GM21619 (cell line): Measurements from ENCODE around the gene PROM2.

Source experiments
- ATAC-seq: cut with Tn5 transposase; IDR thresholded peaks from one replicate; pipeline ENCODE4 v1.9.1; 2021; ENCODE audit not compliant: unreplicated experiment

Gene PROM2

GRCh38 chr2:95285542-95285932, 11.3 kb downstream of the PROM2 start:
- no peak for ATAC-seq

- no peak for ATAC-seq
Observed at GRCh38 chr2:95287336-95287735, 13.1 kb downstream of the PROM2 start.

DNA sequence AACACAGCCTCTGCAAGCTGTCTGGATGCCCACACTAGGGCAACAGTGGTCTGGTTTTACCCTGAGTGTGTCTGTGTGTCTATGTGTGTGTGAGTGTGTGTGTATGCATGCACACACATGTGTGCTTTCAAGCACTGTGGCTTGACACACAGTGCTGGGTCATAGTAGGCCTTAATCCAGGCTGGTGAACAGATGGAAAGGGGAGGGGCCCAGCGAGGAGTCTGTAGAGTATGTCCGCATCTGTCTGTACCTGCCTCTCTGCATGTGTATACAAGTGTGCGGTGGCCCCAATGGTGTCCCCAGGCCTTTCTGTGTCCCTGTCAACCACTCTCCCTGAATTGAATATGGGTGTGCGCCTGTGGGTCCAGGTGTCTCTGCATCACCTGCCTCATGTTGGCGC, 13.6 kb downstream of the PROM2 start:
- no peak for ATAC-seq

DNA sequence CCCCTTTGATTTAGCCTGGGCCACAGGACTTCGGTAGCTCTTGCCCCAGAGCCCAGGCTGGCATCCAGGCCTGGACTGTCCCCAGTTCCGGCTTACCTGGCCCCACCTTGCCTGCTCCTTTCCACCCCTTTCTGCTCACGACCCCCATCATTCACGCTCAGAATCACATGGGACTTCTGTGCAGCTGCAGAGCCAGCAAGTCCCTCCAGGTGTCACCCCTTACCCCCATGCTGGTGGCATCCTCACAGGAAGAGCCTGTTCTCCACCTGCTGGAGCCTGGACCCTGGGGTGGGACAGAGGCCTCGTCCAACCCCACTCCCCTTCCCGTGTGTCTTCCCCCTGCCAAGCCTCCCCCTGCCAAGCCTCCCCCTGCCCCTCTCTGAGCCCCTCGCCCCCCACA, 15.0 kb downstream of the PROM2 start:
- ATAC-seq = no peak

DNA sequence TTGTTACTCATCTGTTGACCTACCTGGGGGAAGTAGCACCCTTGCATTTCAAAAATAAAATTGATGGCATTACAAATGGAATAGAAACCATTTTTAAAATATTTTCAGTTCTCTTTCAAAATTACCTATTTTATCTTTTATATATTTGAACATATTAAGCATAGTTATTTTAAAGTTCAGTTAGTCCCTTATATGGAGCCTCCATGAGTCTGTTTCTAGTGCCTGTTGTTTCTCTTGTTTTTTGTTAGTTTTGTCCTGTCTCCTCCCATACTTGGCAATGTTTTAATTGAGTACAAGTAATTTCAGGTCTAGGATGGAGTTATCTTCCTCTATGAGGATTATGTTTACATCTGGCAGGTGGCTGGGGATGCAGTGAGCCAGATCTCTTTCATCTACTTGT, 17.0 kb downstream of the PROM2 start:
- no peak for ATAC-seq

- no peak for ATAC-seq
Observed at GRCh38 chr2:95292623-95293260, 18.5 kb downstream of the PROM2 start.

DNA sequence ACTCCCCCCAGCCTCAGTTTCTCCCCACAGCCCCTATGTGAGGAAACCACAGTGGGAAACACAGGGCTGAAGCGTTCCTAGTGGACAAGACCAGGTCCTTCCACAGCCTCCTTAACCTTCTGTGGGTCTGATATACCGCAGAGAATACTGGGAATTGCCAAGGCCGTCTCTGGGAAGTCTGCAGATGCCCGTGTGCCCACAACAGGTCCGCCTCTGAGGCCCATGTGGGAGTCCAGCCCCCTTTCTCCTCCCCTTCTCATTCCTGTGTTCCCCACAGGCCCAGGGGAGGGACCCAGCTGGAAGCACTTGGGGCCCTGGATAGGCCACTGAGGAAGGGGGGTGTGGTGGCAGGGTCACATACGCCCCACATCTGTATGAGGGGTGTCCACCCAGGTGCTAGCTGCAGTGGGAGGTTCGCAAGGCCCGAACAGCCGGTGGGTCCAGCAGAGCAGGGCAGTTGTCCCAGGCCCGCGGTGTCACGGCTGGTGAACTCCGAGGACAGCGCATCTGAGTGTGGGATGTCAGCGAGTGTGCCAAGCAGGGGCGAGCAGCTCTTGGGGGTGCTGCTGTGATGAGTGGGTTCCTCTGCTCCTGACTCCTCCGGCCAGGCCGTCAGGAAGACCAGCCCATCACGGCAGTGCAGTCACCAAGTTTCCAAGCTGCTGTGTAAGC, 20.5 kb downstream of the PROM2 start:
- no peak for ATAC-seq

GRCh38 chr2:95295376-95295775, 21.1 kb downstream of the PROM2 start:
- no peak for ATAC-seq

DNA sequence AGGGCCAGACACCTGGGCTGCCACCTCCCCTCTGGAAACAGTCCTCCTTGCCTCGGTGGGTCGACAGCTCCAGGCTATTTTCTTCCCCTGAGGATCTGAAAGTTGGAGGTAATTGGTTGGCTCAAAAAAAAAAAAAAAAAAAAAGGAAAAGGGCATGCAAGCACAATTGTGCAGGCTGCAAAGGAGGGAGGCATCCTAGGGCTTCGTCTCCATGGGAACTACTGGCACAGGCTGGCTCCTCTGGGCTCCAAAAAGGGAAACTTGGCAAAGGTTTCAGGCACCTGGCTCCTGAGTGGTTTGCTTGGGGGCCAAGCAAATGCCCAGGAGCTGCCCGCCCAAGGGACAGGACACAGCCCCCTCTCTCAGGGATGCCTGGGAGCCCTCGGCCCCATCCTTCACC, 21.8 kb downstream of the PROM2 start:
- no peak for ATAC-seq

DNA sequence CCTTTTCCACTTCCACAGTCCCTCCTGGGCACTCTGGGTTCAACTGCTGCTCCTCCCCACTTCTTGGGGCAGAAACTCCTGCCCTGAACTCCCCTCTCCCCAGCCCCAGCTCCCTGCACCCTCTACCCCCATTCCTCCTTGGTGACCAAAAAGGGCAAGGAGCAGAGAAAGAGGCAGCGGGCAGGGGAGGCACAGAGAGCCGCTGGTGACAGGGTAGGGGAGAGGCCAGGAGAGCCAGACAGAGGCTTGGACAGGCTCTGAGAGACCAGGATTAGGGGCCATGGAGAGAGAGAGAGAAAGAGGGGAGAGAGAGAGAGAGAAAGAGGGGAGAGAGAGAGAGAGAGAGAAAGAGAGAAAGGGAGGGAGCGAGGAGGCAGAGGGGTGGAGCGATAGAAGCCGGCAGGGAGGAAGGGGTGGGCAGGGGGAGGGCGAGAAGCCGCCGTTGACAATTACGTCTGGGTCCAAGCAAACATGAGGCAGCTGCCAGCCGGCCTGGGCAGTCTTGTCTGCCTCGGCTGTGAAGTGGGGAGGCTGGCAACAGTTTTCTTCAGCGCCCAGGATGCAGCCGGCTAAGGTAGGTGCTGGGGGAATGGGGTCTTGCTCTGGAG, 22.7 kb downstream of the PROM2 start, which contains the start of gene KCNIP3:
Gene KCNIP3 (plus strand): TSS at position 468 of the 608 bp plus-strand sequence. CDS start 92 bp downstream, at position 560.
- no peak for ATAC-seq

DNA sequence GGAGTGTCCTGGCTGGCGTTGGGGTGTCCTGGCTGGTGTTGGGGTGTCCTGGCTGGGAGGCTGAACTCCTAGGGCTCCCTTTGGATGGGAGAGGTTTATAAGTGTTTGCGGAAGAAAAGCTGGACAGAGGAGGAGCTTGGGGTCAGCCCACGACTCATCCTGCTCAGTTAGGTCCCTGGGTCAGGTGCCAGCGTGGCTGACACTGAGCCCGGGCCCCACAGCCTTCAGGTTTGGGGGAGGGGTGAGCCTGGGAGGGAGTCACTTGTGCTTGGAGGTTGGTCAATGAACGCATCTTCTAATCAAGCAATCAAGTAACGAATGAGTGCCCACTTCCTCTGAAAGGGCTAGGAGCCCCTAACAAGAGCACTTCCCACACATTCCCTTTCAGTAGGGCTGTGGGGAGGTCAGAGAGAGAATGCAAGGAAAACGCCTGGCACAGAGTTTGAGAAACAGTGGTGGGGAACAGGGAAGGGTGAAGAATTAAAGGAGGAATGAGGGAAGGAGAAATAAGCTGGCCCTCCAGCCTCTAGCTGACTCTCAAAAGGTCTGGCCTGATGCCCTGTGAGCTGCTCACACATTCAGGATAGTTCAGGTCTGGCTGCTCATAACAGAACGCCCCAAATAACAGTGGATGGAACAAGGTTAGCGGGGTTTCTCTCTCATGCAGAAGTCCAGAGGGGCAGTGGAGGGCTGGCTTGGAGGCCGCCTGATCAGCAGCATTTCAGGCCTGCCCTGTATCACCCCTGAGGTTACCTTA, 23.6 kb downstream of the PROM2 start:
- ATAC-seq = no peak

- ATAC-seq = no peak
Observed at GRCh38 chr2:95298486-95299111, 24.4 kb downstream of the PROM2 start.

GRCh38 chr2:95299961-95300360, 25.7 kb downstream of the PROM2 start:
- ATAC-seq = no peak

DNA sequence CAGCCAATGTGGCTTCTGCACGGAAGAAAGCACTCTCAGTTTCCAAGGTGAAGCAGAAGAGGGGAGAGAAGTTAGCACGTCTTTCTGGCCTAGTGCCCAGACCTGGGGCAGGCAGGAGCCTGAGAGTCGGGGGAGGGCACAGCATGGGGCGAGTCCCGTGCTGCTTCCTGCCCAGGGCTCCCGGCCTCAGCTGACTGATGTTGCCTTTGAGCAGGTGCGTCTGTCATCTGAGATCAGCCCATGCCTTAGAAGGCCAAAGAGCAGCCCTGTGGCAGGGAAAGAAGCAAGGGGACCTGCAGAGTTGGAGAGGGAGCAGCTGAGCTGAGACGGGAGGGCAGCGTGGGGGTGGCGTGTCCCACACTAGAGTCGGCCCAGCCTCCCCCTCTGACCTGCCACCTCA, 26.2 kb downstream of the PROM2 start:
- ATAC-seq = no peak

DNA sequence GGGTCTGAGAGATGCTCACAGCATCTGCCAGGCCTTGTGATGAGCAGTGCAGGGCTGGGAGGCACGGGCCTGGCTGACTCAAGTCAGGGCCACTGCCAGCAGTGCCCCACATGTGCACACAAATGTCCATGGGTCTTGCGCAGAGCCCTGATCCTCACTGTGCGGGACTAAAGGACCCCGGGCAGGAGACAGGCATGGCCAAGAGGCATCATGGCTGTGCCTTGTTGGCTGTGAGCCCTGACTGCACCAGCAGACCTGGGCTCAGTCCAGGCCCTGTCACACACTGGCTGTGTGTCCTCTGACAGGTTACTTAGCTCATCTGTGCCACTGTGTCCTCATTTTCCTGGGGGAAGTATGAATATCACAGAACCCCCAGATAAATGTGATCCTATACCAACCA, 26.9 kb downstream of the PROM2 start:
- no peak for ATAC-seq

- ATAC-seq = no peak
Observed at GRCh38 chr2:95301876-95302641, 27.8 kb downstream of the PROM2 start.

DNA sequence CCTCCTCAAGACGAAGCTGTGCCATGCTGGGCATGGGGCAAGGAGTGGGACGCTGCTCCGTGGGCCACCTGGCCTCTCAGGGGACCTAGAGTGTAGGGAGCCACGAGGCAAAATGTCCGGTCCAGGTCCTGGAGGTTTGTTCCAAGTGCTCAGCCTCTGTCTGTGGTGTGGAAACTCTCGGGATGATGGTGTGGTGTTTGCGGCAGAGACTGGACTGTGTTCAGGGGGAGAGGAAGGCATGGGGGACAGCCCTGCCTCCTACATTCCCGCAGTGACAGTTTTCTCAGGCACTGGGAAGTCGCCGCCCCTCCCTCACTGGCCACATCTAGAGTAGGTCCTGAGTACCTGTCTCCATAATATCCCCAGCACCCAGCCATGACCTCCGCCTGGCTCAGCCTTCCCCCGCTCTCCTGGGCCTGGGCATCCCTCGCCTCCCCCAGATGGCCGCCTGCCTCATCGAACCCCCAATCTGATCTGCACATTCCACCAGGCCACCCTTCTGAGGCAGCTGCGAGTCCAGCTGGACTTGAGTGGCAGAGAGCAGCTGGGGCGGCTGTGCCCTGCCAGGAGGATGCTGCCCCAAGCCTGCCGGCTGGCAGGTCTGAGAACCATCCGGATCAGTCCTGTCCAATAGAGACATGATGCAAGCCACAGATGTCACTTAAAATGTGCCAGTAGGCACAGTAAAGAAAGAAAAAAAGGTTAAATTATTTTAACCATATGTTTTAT, 29.1 kb downstream of the PROM2 start:
- ATAC-seq = no peak

GRCh38 chr2:95305380-95306061, 31.3 kb downstream of the PROM2 start:
- no peak for ATAC-seq

- no peak for ATAC-seq
Observed at GRCh38 chr2:95306336-95306895, 32.2 kb downstream of the PROM2 start.
